Measurements from ENCODE around the gene IZUMO4. TPM values are rescaled to one million over a fixed set of nuclear protein-coding genes. Genes with fewer than 3 reads are reported as not detected.

IZUMO4 gene
- total RNA-seq, 2 experiments from 2014 or later, result 17.4 to 17.9 TPM

GRCh38 chr19:2096034-2096479 is 658 bp upstream of the IZUMO4 start, which contains the start of gene MOB3A:
MOB3A (minus strand) TSS chr19:2096326; CDS start chr19:2078560, 17,766 bp downstream.
- Mint-ChIP-seq H3K4me3 (peak within 1 kb of the TSS; percentile 97), H3K27me3 (no peaks in the 10 kb centered on the region), H3K27ac (peak within 1 kb of the TSS; percentile 96), H3K36me3 (ENCODE audit: low read depth) (peaks cover 28% of the 10 kb centered on the region), H3K4me1 (ENCODE audit: low read depth) (peaks cover 26% of the 10 kb centered on the region), H3K9me3 (no peaks in the 10 kb centered on the region)
- Histone ChIP-seq H3K4me1 (ENCODE audit: insufficient read depth, low read length) (peaks cover 61% of the 10 kb centered on the region), H3K27me3 (ENCODE audit: control insufficient read depth in 1 of 2, insufficient read depth in 2 of 2, low read length in 2 of 2) (no peaks in the 10 kb centered on the region), H3K9me3 (ENCODE audit: control insufficient read depth in 1 of 2, insufficient read depth in 1 of 2, low read length in 2 of 2) (no peaks in the 10 kb centered on the region), H3K36me3 (ENCODE audit: insufficient read depth, low read length) (peaks cover 31% of the 10 kb centered on the region), H3K4me3 (ENCODE audit: low read length) (peak within 1 kb of the TSS; percentile 93), H3K27ac (ENCODE audit: low read depth in 1 of 2, low read length in 2 of 2) (peak within 1 kb of the TSS; percentile 75 to 79)
- ATAC-seq (ENCODE audit: poor library complexity), result peak; percentile 51
- ChIA-PET CTCF (interaction anchor here (0.6 to 2.6 kb wide), 10 partner anchors 8 to 76 kb away, joined by 3 to 21 read pairs (median 4); no protein-coding TSS in a partner anchor), POLR2A (interaction anchor here (0.7 to 7.9 kb wide), 12 partner anchors 11 to 198 kb away, joined by 3 to 153 read pairs (median 4); partner anchors contain the start of gene MKNK2)
- peak in 13 of 14 experiments; percentile 71 to 95 (median 84) for DNase-seq
- peak; percentile 53 for TF ChIP-seq CTCF (IDR thresholded peaks at IDR 0.05)
- intact Hi-C loops (cut with DNase I, micrococcal nuclease), result loop anchor here (1.0 to 5.0 kb wide), 9 partner anchors 11 to 234 kb away; partner anchors contain the start of genes AP3D1 (in 2 of the 2), KLF16 (in 1 of the 2), MKNK2 (in 1 of the 2) and PLEKHJ1 (in 1 of the 2)

- Histone ChIP-seq H3K27ac (ENCODE audit: low read depth in 1 of 2, low read length in 2 of 2) (peak overlapping the region; percentile 36 to 46), H3K4me1 (ENCODE audit: insufficient read depth, low read length) (peaks cover 49% of the 10 kb centered on the region), H3K27me3 (ENCODE audit: control insufficient read depth in 1 of 2, insufficient read depth in 2 of 2, low read length in 2 of 2) (no peaks in the 10 kb centered on the region), H3K4me3 (ENCODE audit: low read length) (peak overlapping the region; percentile 69), H3K36me3 (ENCODE audit: insufficient read depth, low read length) (peaks cover 41% of the 10 kb centered on the region), H3K9me3 (ENCODE audit: control insufficient read depth in 1 of 2, insufficient read depth in 1 of 2, low read length in 2 of 2) (no peaks in the 10 kb centered on the region)
- intact Hi-C loops (cut with DNase I, micrococcal nuclease), result loop anchor here (2.0 to 5.0 kb wide), 3 partner anchors 53 to 235 kb away; partner anchors contain the start of genes AP3D1 (in 1 of the 2) and KLF16 (in 1 of the 2)
- DNase-seq (peak in 7 of 14 experiments; percentile 27 to 88 (median 46)), ATAC-seq (ENCODE audit: poor library complexity) (no peak)
- H3K9me3 Mint-ChIP-seq, result no peaks in the 10 kb centered on the region
- H3K4me3 Mint-ChIP-seq, result peak overlapping the region; percentile 97
- peaks cover 37% of the 10 kb centered on the region for H3K36me3 Mint-ChIP-seq (ENCODE audit: low read depth)
- CTCF ChIA-PET, result interaction anchor here (0.9 to 1.2 kb wide), 6 partner anchors 10 to 55 kb away, joined by 3 to 5 read pairs (median 4); no protein-coding TSS in a partner anchor
- H3K27ac Mint-ChIP-seq, result peak overlapping the region; percentile 96
- H3K27me3 Mint-ChIP-seq, result no peaks in the 10 kb centered on the region
- TF ChIP-seq CTCF (IDR thresholded peaks at IDR 0.05), result peak; percentile 8
- peaks cover 25% of the 10 kb centered on the region for H3K4me1 Mint-ChIP-seq (ENCODE audit: low read depth)
- POLR2A ChIA-PET, result interaction anchor here (0.6 to 7.9 kb wide), 4 partner anchors 12 to 231 kb away, joined by 4 to 153 read pairs (median 7); partner anchors contain the start of genes LSM7, MKNK2 and SPPL2B
These were observed 629 bp downstream of the IZUMO4 start for GRCh38 chr19:2097203-2097885.

GRCh38 chr19:2097886-2098327 is 1.2 kb downstream of the IZUMO4 start:
- ATAC-seq (ENCODE audit: poor library complexity) (no peak), DNase-seq (no peak)
- H3K27ac Mint-ChIP-seq, result peak overlapping the region; percentile 96
- H3K36me3 ChIP-seq (ENCODE audit: insufficient read depth, low read length), result peaks cover 37% of the 10 kb centered on the region
- H3K27me3 Mint-ChIP-seq, result no peaks in the 10 kb centered on the region
- H3K9me3 ChIP-seq (ENCODE audit: control insufficient read depth in 1 of 2, insufficient read depth in 1 of 2, low read length in 2 of 2), result no peaks in the 10 kb centered on the region
- CTCF ChIA-PET, result interaction anchor here (0.9 to 1.2 kb wide), 6 partner anchors 11 to 56 kb away, joined by 3 to 5 read pairs (median 4); no protein-coding TSS in a partner anchor
- H3K27me3 ChIP-seq (ENCODE audit: control insufficient read depth in 1 of 2, insufficient read depth in 2 of 2, low read length in 2 of 2), result no peaks in the 10 kb centered on the region
- TF ChIP-seq CTCF (IDR thresholded peaks at IDR 0.05), result no peak
- intact Hi-C loops (cut with DNase I, micrococcal nuclease), result loop anchor here (2.0 to 5.0 kb wide), 3 partner anchors 53 to 236 kb away; partner anchors contain the start of genes AP3D1 (in 1 of the 2) and KLF16 (in 1 of the 2)
- peaks cover 25% of the 10 kb centered on the region for H3K4me1 Mint-ChIP-seq (ENCODE audit: low read depth)
- H3K27ac ChIP-seq (ENCODE audit: low read depth in 1 of 2, low read length in 2 of 2), result no peak overlapping the region
- H3K9me3 Mint-ChIP-seq, result no peaks in the 10 kb centered on the region
- no peak overlapping the region for H3K4me3 Mint-ChIP-seq
- peaks cover 44% of the 10 kb centered on the region for H3K4me1 ChIP-seq (ENCODE audit: insufficient read depth, low read length)
- POLR2A ChIA-PET, result interaction anchor here (0.6 to 7.9 kb wide), 4 partner anchors 13 to 230 kb away, joined by 4 to 153 read pairs (median 7); partner anchors contain the start of genes LSM7, MKNK2 and SPPL2B
- H3K4me3 ChIP-seq (ENCODE audit: low read length), result no peak overlapping the region
- peaks cover 37% of the 10 kb centered on the region for H3K36me3 Mint-ChIP-seq (ENCODE audit: low read depth)
